Neutrophil (primary cell): ENCODE measurements around the gene TTC27.

Experiments
- H3K27ac ChIP-seq: fragments of 200-600 bp; sonication (generic); 2 replicates; pipeline ENCODE4 v1.5.1; 2016; ENCODE audit warnings: mild to moderate bottlenecking, moderate library complexity
- H3K27me3 ChIP-seq: fragments of 200-600 bp; sonication (generic); 2 replicates; pipeline ENCODE4 v1.6.0; 2016; ENCODE audit warnings: mild to moderate bottlenecking
- H3K36me3 ChIP-seq: fragments of 200-600 bp; sonication (generic); 2 replicates; pipeline ENCODE4 v1.5.1; 2017
- H3K4me1 ChIP-seq, 2 experiments: fragments of 200-600 bp in 1 of 2; sonication (generic) in 1 of 2; 1 replicate in 1 of 2; 2 replicates in 1 of 2; pipeline versions ENCODE4 v1.5.1 to v1.6.1; 2013 to 2016; ENCODE audit warnings: low read depth in 1 of 2, low read length in 1 of 2, mild to moderate bottlenecking in 1 of 2, moderate library complexity in 1 of 2; ENCODE audit not compliant: control insufficient read depth in 1 of 2, insufficient read depth in 1 of 2
- H3K4me3 ChIP-seq, 2 experiments: fragments of 200-600 bp in 1 of 2; sonication (generic) in 1 of 2; 1 replicate in 1 of 2; 2 replicates in 1 of 2; pipeline ENCODE4 v1.5.1; 2013 to 2016; ENCODE audit warnings: low read depth in 1 of 2, low read length in 1 of 2, mild to moderate bottlenecking in 1 of 2, moderate library complexity in 1 of 2
- H3K9me3 ChIP-seq: fragments of 200-600 bp; sonication (generic); 2 replicates; pipeline ENCODE4 v1.5.1; 2016
- CTCF ChIP-seq: fragments of 200-600 bp; sonication (generic); IDR thresholded peaks from 2 replicates; pipeline ENCODE4 v1.5.1; 2016; ENCODE audit warnings: antibody characterized with exemption

Gene TTC27

GRCh38 chr2:32714521-32714920 lies 86.7 kb downstream of the TTC27 start:
- TF ChIP-seq CTCF, result no peak
- H3K4me1 ChIP-seq, result no peaks in the 10 kb centered on the region
- no peaks in the 10 kb centered on the region for H3K27me3 ChIP-seq
- no peak overlapping the region for H3K27ac ChIP-seq
- no peaks in the 10 kb centered on the region for H3K36me3 ChIP-seq
- H3K9me3 ChIP-seq, result no peaks in the 10 kb centered on the region
- H3K4me3 ChIP-seq, result no peak overlapping the region

GRCh38 chr2:32715391-32715841 lies 87.6 kb downstream of the TTC27 start:
- Histone ChIP-seq H3K9me3 (no peaks in the 10 kb centered on the region), H3K27me3 (no peaks in the 10 kb centered on the region), H3K36me3 (no peaks in the 10 kb centered on the region), H3K4me1 (no peaks in the 10 kb centered on the region), H3K4me3 (no peak overlapping the region), H3K27ac (no peak overlapping the region)
- TF ChIP-seq CTCF, result no peak

GRCh38 chr2:32715981-32716380 lies 88.1 kb downstream of the TTC27 start:
- Histone ChIP-seq H3K27me3 (no peaks in the 10 kb centered on the region), H3K36me3 (no peaks in the 10 kb centered on the region), H3K4me3 (no peak overlapping the region), H3K4me1 (no peaks in the 10 kb centered on the region), H3K27ac (no peak overlapping the region), H3K9me3 (no peaks in the 10 kb centered on the region)
- TF ChIP-seq CTCF, result no peak

- H3K4me1 ChIP-seq, result no peaks in the 10 kb centered on the region
- TF ChIP-seq CTCF, result no peak
Measured at GRCh38 chr2:32716598-32716997, 88.7 kb downstream of the TTC27 start.

GRCh38 chr2:32718752-32719151 lies 90.9 kb downstream of the TTC27 start:
- no peaks in the 10 kb centered on the region for H3K4me1 ChIP-seq

More at GRCh38 chr2:32716598-32716997, 88.7 kb downstream of the TTC27 start:
- Histone ChIP-seq H3K27ac (no peak overlapping the region), H3K9me3 (no peaks in the 10 kb centered on the region), H3K27me3 (no peaks in the 10 kb centered on the region), H3K4me3 (no peak overlapping the region), H3K36me3 (no peaks in the 10 kb centered on the region)

More at GRCh38 chr2:32718752-32719151, 90.9 kb downstream of the TTC27 start:
- TF ChIP-seq CTCF, result no peak
- no peak overlapping the region for H3K4me3 ChIP-seq
- no peak overlapping the region for H3K27ac ChIP-seq
- no peaks in the 10 kb centered on the region for H3K36me3 ChIP-seq
- no peaks in the 10 kb centered on the region for H3K9me3 ChIP-seq
- no peaks in the 10 kb centered on the region for H3K27me3 ChIP-seq
